ENCODE measurements around the gene CDK13. TPM values are rescaled to one million over a fixed set of nuclear protein-coding genes. Genes with fewer than 3 reads are reported as not detected.
"Not testable (repeated sequence)": the region's sequence is repeated elsewhere in the genome, so short reads cannot be mapped to it uniquely, and the experiment has no call there.

Gene CDK13
- total and polyA plus RNA-seq, 11 donors = 12.4 to 32.2 (median 24.1) TPM

GRCh38 chr7:39909526-39909925 lies 40.5 kb upstream of the CDK13 start:
- intact Hi-C loops (cut with DNase I) = no loop called here
- 91 to 100% (median 98%) methylated on average over 1 of the region's 1 CpG for WGBS, 4 donors

GRCh38 chr7:39910108-39910869 lies 39.8 kb upstream of the CDK13 start:
- Histone ChIP-seq H3K36me3 (no peaks in the 10 kb centered on the region), H3K4me1 (no peaks in the 10 kb centered on the region), H3K4me3 (no peak overlapping the region), H3K27ac (no peak overlapping the region), H3K27me3 (no peaks in the 10 kb centered on the region), H3K9me3 (peaks cover 0 to 34% (median 8%) of the 10 kb centered on the region in 12 donors)
- intact Hi-C loops (cut with DNase I) = no loop called here
- ATAC-seq (peak in 3 of 4 donors; percentile 69 to 80 (median 79)), DNase-seq (no peak)
- TF ChIP-seq CTCF (IDR thresholded peaks at IDR 0.05) (no peak), POLR2A (IDR thresholded peaks at IDR 0.05) (no peak)
- 58 to 74% (median 65%) methylated on average over 7 of the region's 7 CpGs for WGBS, 4 donors

More at GRCh38 chr7:39909526-39909925, 40.5 kb upstream of the CDK13 start:
- TF ChIP-seq POLR2A (IDR thresholded peaks at IDR 0.05) (no peak), CTCF (IDR thresholded peaks at IDR 0.05) (no peak)
- ATAC-seq (no peak), DNase-seq (no peak)
- H3K27me3 ChIP-seq = no peaks in the 10 kb centered on the region
- no peaks in the 10 kb centered on the region for H3K36me3 ChIP-seq
- no peak overlapping the region for H3K27ac ChIP-seq
- peaks cover 0 to 34% (median 8%) of the 10 kb centered on the region in 12 donors for H3K9me3 ChIP-seq
- H3K4me1 ChIP-seq = no peaks in the 10 kb centered on the region
- no peak overlapping the region for H3K4me3 ChIP-seq

- no peak for DNase-seq
- no peak overlapping the region for H3K27ac ChIP-seq
- intact Hi-C loops (cut with DNase I) = no loop called here
Observed at GRCh38 chr7:39911167-39911566, 38.9 kb upstream of the CDK13 start.

GRCh38 chr7:39915847-39916246 lies 34.2 kb upstream of the CDK13 start:
- 82 to 92% (median 92%) methylated on average over 8 of the region's 8 CpGs for WGBS, 4 donors

More at GRCh38 chr7:39911167-39911566, 38.9 kb upstream of the CDK13 start:
- Histone ChIP-seq H3K9me3 (peaks cover 0 to 30% (median 8%) of the 10 kb centered on the region in 12 donors), H3K36me3 (no peaks in the 10 kb centered on the region), H3K4me3 (no peak overlapping the region), H3K4me1 (no peaks in the 10 kb centered on the region), H3K27me3 (no peaks in the 10 kb centered on the region)
- TF ChIP-seq POLR2A (IDR thresholded peaks at IDR 0.05) = no peak
- 75 to 95% (median 78%) methylated on average over 2 of the region's 2 CpGs for WGBS, 4 donors
- ATAC-seq = no peak

GRCh38 chr7:39919646-39920045 lies 30.4 kb upstream of the CDK13 start:
- WGBS, 4 donors = 58 to 95% (median 90%) methylated on average over 2 of the region's 2 CpGs
- H3K36me3 ChIP-seq = no peaks in the 10 kb centered on the region
- intact Hi-C loops (cut with DNase I) = loop anchor here in 1 of 10 donors (10.0 kb wide), 1 partner anchor 55 kb away; no protein-coding TSS in a partner anchor
- H3K27me3 ChIP-seq = no peaks in the 10 kb centered on the region
- no peak for DNase-seq
- H3K4me1 ChIP-seq = no peaks in the 10 kb centered on the region
- H3K9me3 ChIP-seq = no peaks in the 10 kb centered on the region
- H3K4me3 ChIP-seq = no peak overlapping the region
- H3K27ac ChIP-seq = no peak overlapping the region
- no peak for ATAC-seq
- TF ChIP-seq CTCF (IDR thresholded peaks at IDR 0.05) (no peak), POLR2A (IDR thresholded peaks at IDR 0.05) (no peak)

More at GRCh38 chr7:39915847-39916246, 34.2 kb upstream of the CDK13 start:
- H3K4me1 ChIP-seq; intact Hi-C loops (cut with DNase I); DNase-seq; H3K27me3 ChIP-seq; H3K9me3 ChIP-seq; H3K27ac ChIP-seq; H3K4me3 ChIP-seq; H3K36me3 ChIP-seq; ATAC-seq: not testable (repeated sequence)
